Body of pancreas (tissue), 4 donors: ENCODE data around the gene ERI3.

Experiments
- CTCF ChIP-seq, 7 experiments: fragments of 450-650 bp in 4 of 7; fragments of 200-600 bp in 3 of 7; sonication (generic) in 3 of 7; IDR thresholded peaks; one replicate each; pipeline ENCODE4 v1.5.1; 2016 to 2019; ENCODE audit warnings: antibody characterized with exemption in 7 of 7
- POLR2A ChIP-seq, 3 donors: fragments of 450-650 bp; IDR thresholded peaks; one replicate each; pipeline ENCODE4 v1.6.1; 2016; ENCODE audit warnings: antibody characterized with exemption in 3 of 3, mild to moderate bottlenecking in 2 of 3

- TF ChIP-seq CTCF (IDR thresholded peaks at IDR 0.05) (no peak), POLR2A (IDR thresholded peaks at IDR 0.05) (no peak)
Observed at GRCh38 chr1:44239961-44240371, 115.1 kb downstream of the ERI3 start.
